NCI-H2171 treated with DMSO at 0.1 percent for 48 hours (cell line): ENCODE measurements around the gene RAPH1.
A peak's percentile ranks its signal among the peaks of the same experiment; 100 is the strongest.
"Not testable (repeated sequence)": the region's sequence is repeated elsewhere in the genome, so short reads cannot be mapped to it uniquely, and the experiment has no call there.

Source experiments
- DNase-seq: peaks from one replicate; lab custom pipeline; 2025; lab: John Stamatoyannopoulos, UW

Gene RAPH1

DNA sequence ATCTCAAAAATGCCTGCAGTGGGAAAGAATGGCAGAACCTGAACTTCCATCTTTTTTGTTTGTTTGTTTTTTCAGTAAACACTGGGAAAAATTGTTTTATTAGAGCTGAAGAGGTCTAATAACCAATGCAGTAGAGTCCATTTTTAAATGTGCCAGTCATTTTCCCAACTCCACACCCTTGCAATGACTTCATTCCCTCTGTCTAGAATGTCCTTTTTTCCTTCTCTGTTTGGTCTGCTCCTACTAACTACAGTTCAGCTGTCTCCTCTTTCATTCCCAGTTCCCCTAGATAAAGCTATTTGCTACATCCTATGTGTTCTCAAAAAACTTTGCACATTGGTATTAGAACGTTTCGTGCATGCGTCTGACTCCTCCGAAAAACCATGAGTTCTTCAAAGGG, 9.3 kb upstream of the RAPH1 start:
- no peak for DNase-seq

GRCh38 chr2:203543898-203544328, 8.8 kb upstream of the RAPH1 start:
- no peak for DNase-seq

- DNase-seq = not testable (repeated sequence)
These were observed 5.5 kb upstream of the RAPH1 start for GRCh38 chr2:203540598-203540997.

- DNase-seq = not testable (repeated sequence)
These were observed 3.1 kb upstream of the RAPH1 start for GRCh38 chr2:203538237-203538636.

GRCh38 chr2:203536586-203536951, 1.5 kb upstream of the RAPH1 start:
- DNase-seq = not testable (repeated sequence)

- DNase-seq = no peak
These were observed 884 bp upstream of the RAPH1 start for GRCh38 chr2:203535784-203536585.

DNA sequence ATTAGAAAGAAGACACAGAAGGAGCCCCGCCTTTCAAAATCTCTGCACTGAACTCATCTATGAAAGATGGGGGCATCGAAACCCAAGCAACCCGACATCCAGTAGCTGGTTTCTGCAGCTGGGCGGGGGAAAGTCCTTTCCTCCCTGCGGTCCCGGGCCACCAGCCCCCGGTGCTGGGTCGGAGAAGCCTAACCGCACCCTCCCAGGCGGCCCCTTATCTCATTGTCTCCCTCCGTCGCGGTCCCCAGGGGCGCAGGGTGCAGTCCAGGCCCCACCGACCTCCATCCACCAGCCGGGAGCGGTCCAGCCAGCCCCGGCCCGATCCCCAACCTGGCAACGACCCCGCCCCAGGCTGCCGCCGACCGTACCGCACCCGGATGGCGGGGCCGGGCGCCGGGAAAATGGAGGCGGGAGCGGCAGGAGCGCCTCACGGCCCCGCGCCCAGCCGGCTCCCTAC, 452 bp downstream of the RAPH1 start:
- DNase-seq = peak; percentile 31

DNA sequence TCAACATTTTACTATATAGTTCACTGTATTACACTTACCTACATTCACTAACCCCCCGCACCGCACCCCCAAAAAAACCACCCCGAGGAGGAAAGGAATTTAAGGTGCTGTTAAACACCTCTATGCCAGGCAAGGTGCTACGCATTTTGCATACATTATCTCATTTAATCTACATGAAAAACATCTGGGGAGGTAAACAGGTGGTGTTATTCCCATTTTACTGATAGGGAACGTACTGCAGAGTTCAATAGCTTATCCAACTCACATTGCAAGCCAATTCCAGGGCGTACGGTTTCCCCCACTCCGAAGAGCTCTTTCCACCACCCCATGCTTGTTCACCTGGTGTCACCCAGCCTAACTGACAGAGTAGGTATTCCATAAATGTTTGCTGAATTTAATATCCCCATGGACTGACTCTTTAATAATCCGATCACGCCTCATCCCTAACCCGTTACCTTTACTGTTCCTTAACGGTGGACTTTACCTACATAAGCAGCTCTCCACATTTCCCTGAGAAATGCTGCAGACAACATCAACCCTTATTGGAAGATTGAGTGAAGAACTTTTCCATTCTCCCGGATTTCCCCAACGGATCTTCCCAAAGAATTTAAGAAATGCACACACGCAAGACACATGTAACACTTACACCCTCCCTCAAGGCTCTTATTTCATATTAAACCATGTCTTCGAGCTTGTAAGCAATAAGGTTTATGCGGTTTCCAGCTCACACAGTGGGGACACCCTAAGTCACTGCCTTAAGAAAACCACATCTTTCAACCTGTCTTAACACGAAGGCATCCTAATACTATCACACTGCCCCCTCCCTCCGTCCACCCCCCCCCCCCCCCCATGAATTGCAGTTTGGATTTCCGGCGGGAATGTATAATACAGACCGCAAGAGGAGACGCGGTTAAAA, 1.2 kb downstream of the RAPH1 start:
- peak; percentile 27 for DNase-seq

GRCh38 chr2:203532957-203533658, 2.0 kb downstream of the RAPH1 start:
- DNase-seq = no peak

GRCh38 chr2:203527719-203528118, 7.4 kb downstream of the RAPH1 start:
- DNase-seq = no peak

DNA sequence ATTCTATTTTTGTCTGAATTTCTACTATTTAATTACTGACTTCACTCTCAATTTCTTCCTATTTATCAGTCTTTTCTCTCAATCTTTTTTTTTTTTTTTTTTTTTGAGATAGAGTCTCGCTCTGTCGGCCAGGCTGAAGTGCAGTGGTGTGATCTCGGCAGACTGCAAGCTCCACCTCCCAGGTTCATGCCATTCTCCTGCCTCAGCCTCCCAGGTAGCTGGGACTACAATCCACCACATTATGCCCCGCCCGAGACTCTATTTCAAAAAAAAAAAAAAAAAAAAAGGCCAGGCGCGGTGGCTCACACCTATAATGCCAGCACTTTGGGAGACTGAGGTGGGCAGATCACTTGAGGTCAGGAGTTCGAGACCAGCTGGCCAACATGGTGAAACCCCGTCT, 21.8 kb downstream of the RAPH1 start:
- not testable (repeated sequence) for DNase-seq

- DNase-seq = no peak
These were observed 24.2 kb downstream of the RAPH1 start for GRCh38 chr2:203510941-203511305.

GRCh38 chr2:203510256-203510940, 24.7 kb downstream of the RAPH1 start:
- no peak for DNase-seq

- not testable (repeated sequence) for DNase-seq
These were observed 31.6 kb downstream of the RAPH1 start for GRCh38 chr2:203503460-203503859.

DNA sequence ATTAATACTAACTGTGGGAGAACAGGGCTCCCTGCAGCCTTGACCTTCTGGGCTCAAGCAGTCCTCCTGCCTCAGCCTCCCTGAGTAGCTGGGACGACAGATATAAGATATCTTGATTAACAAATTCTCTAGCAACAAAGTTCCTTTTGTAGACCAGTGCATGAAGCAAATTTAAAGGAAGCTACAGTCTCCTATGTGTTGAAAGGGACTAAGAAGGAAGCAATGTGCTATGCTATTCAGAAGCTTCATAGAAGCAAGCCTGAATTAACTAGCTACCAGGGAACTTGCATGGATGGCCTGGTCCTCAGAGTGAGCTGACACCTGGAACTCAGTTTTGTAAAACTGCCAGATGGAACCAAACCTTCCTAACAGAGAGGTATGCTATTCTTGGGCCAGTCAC, 33.2 kb downstream of the RAPH1 start:
- DNase-seq = no peak

GRCh38 chr2:203500951-203501350, 34.1 kb downstream of the RAPH1 start:
- no peak for DNase-seq

GRCh38 chr2:203500297-203500696, 34.8 kb downstream of the RAPH1 start:
- DNase-seq = no peak

DNA sequence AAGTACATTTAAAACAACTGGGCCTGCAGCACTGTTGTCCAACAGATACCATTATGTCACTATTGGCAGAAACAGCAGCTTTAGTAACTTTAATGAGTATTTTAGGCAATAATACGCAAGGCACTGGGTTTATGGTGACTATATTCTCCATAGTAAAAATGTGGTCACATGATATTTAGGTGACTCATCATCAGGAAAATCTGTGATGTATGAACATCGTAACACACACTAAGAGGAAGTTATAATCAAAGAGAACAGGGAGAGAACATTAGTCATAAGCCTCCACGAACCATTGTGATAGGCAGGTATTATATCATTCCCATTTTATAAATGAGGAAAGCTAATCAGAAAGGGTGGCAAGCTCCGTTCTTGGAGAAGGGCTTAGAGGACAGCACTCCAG, 36.9 kb downstream of the RAPH1 start:
- DNase-seq = no peak

GRCh38 chr2:203492965-203493364, 42.1 kb downstream of the RAPH1 start:
- DNase-seq = no peak

- DNase-seq = no peak
These were observed 44.7 kb downstream of the RAPH1 start for GRCh38 chr2:203490391-203490790.

GRCh38 chr2:203489531-203489930, 45.6 kb downstream of the RAPH1 start:
- DNase-seq = no peak
